CD1c-positive myeloid dendritic cell (primary cell): ENCODE results near the gene ATP9B.
"Not testable (repeated sequence)": the region's sequence is repeated elsewhere in the genome, so short reads cannot be mapped to it uniquely, and the experiment has no call there.

Experiments used
- DNase-seq: peaks from one replicate; pipeline ENCODE4 v3.0.0-alpha.2; 2016; ENCODE audit errors: extremely low spot score

ATP9B gene

GRCh38 chr18:79239631-79240030, 170.4 kb downstream of the ATP9B start:
- DNase-seq, result no peak

GRCh38 chr18:79241755-79242154, 172.6 kb downstream of the ATP9B start:
- DNase-seq, result no peak

GRCh38 chr18:79242246-79242645, 173.1 kb downstream of the ATP9B start:
- no peak for DNase-seq

- DNase-seq, result no peak
Observed at GRCh38 chr18:79245517-79246001, 176.4 kb downstream of the ATP9B start.

GRCh38 chr18:79246309-79247108, 177.3 kb downstream of the ATP9B start:
- DNase-seq, result peak; percentile 73

- DNase-seq, result no peak
Observed at GRCh38 chr18:79248495-79249060, 179.4 kb downstream of the ATP9B start.

GRCh38 chr18:79250301-79250981, 181.2 kb downstream of the ATP9B start:
- no peak for DNase-seq

GRCh38 chr18:79251021-79251420, 181.8 kb downstream of the ATP9B start:
- DNase-seq, result no peak

GRCh38 chr18:79252904-79253633, 183.9 kb downstream of the ATP9B start:
- DNase-seq, result no peak

- DNase-seq, result no peak
Observed at GRCh38 chr18:79257480-79257879, 188.3 kb downstream of the ATP9B start.

GRCh38 chr18:79258447-79258846, 189.3 kb downstream of the ATP9B start:
- DNase-seq, result no peak

- DNase-seq, result no peak
Observed at GRCh38 chr18:79259218-79259617, 190.0 kb downstream of the ATP9B start.

- DNase-seq, result no peak
Observed at GRCh38 chr18:79260023-79260422, 190.8 kb downstream of the ATP9B start.

GRCh38 chr18:79260510-79260909, 191.3 kb downstream of the ATP9B start:
- DNase-seq, result no peak

GRCh38 chr18:79265068-79265467, 195.9 kb downstream of the ATP9B start:
- not testable (repeated sequence) for DNase-seq

GRCh38 chr18:79271812-79272211, 202.6 kb downstream of the ATP9B start:
- not testable (repeated sequence) for DNase-seq

GRCh38 chr18:79272916-79273315, 203.7 kb downstream of the ATP9B start:
- DNase-seq, result no peak

- no peak for DNase-seq
Observed at GRCh38 chr18:79274823-79275222, 205.6 kb downstream of the ATP9B start.

GRCh38 chr18:79275461-79275860, 206.3 kb downstream of the ATP9B start:
- no peak for DNase-seq

- no peak for DNase-seq
Observed at GRCh38 chr18:79275992-79276391, 206.8 kb downstream of the ATP9B start.

GRCh38 chr18:79278896-79279295, 209.7 kb downstream of the ATP9B start:
- no peak for DNase-seq
